GM10248 (cell line): ENCODE results near the gene TUNAR.

Experiments used
- CTCF ChIA-PET: fragments of 300-600 bp; sonication (Branson Sonifier 250); formaldehyde crosslinking; extraction: SDS; loops from one replicate; lab custom pipeline; 2021; ENCODE audit warnings: antibody characterized with exemption; lab: Yijun Ruan, JAX
- POLR2A ChIA-PET: fragments of 350-650 bp; sonication (Branson Sonifier 250); formaldehyde crosslinking; extraction: SDS; loops from one replicate; lab custom pipeline; 2020; ENCODE audit warnings: antibody characterized with exemption; lab: Yijun Ruan, JAX
- DNase-seq: peaks from one replicate; pipeline ENCODE4 v3.0.0; 2012; ENCODE audit errors: extremely low spot score
- CTCF ChIP-seq: IDR thresholded peaks from 2 replicates; pipeline ENCODE4 v1.5.1; 2012; ENCODE audit warnings: mild to moderate bottlenecking, low read depth; ENCODE audit errors: extremely low read depth, missing control alignments, control extremely low read depth

The TUNAR gene

GRCh38 chr14:95877633-95878032 lies 1.0 kb downstream of the TUNAR start:
- CTCF ChIA-PET, result interaction anchor here (1.9 kb wide), 1 partner anchor 104 kb away, joined by 4 read pairs; no protein-coding TSS in a partner anchor
- DNase-seq, result no peak
- TF ChIP-seq CTCF, result no peak
- POLR2A ChIA-PET, result no interaction called here

GRCh38 chr14:95884377-95884776 lies 7.7 kb downstream of the TUNAR start:
- DNase-seq, result no peak
- ChIA-PET POLR2A (no interaction called here), CTCF (no interaction called here)
- TF ChIP-seq CTCF, result no peak

GRCh38 chr14:95885278-95885677 lies 8.6 kb downstream of the TUNAR start:
- no peak for TF ChIP-seq CTCF
- DNase-seq, result no peak
- ChIA-PET POLR2A (no interaction called here), CTCF (interaction anchor here (1.2 kb wide), 1 partner anchor 10 kb away, joined by 4 read pairs; no protein-coding TSS in a partner anchor)

- no peak for DNase-seq
- POLR2A ChIA-PET, result no interaction called here
- CTCF ChIA-PET, result interaction anchor here (1.2 kb wide), 1 partner anchor 11 kb away, joined by 4 read pairs; no protein-coding TSS in a partner anchor
- TF ChIP-seq CTCF, result no peak
These were observed 9.2 kb downstream of the TUNAR start for GRCh38 chr14:95885866-95886265.

GRCh38 chr14:95886366-95887056 lies 9.9 kb downstream of the TUNAR start:
- no peak for DNase-seq
- no peak for TF ChIP-seq CTCF
- POLR2A ChIA-PET, result no interaction called here
- CTCF ChIA-PET, result interaction anchor here (1.2 kb wide), 1 partner anchor 11 kb away, joined by 4 read pairs; no protein-coding TSS in a partner anchor

GRCh38 chr14:95887351-95887750 lies 10.7 kb downstream of the TUNAR start:
- no peak for DNase-seq
- ChIA-PET CTCF (no interaction called here), POLR2A (no interaction called here)
- no peak for TF ChIP-seq CTCF
